NCI-H2171 treated with DMSO at 0.1 percent for 48 hours (cell line): ENCODE measurements around the gene ATG13.
A peak's percentile ranks its signal among the peaks of the same experiment; 100 is the strongest.

Experiments
- DNase-seq: peaks from one replicate; lab custom pipeline; 2025; lab: John Stamatoyannopoulos, UW

Gene ATG13

DNA sequence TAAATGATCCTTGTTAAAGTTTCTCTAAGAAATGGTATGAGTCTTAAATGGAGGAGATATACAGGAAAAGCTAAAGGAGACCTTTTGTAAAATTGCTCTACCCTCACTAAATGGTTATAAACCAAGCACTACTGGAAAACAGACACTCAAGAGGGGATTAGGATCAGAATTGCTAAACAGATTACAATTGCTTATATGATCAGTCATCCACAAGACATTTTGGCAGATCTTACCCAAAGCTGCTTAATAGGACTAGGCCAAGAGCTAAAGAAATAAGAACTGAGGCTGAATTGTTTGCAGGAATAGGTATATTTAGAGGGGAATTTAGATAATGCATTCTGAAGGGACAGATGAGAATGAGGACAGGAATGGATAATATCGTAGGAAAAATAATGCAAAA lies 9.8 kb upstream of the ATG13 start:
- DNase-seq = no peak

DNA sequence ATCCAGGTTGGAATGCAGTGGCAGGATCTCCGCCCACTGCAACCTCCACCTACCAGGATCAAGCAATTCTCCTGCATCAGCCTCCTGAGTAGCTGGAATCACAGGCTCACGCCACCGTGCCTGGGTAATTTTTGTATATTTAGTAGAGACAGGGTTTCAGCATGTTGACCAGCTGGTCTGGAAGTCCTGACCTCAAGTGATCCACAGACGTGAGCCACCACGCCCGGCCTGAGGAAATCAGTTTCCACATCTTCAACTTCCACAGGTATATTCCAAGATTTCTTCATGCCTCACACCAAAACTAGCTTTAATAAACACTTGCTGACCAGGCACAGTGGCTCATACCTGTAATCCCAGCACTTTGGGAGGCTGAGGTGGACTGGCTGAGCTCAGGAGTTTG lies 8.0 kb upstream of the ATG13 start:
- DNase-seq = no peak

- DNase-seq = no peak
These were observed 5.6 kb upstream of the ATG13 start for GRCh38 chr11:46611526-46612304.

DNA sequence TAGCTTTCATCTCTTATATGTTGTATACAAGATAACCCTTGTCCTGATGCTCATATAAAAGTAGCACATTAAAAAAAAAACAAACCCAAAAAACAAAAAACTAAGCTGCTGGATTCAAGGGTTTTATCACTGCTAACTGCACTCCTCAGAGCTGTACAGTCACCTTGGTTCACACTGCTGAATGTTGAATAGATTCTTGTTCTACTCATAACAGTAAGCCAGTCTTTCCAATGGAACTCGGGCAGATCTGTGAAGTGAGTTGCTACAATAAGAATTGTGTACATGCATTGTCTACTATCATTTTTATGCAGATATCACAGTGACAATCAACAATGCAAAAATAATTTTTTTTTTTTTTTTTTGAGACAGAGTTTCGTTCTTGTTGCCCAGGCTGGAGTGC lies 5.0 kb upstream of the ATG13 start:
- DNase-seq = no peak

- DNase-seq = no peak
These were observed 1.6 kb upstream of the ATG13 start for GRCh38 chr11:46615756-46616155.

- peak; percentile 54 for DNase-seq
These were observed 711 bp upstream of the ATG13 start for GRCh38 chr11:46616551-46617133.

GRCh38 chr11:46617972-46618314 lies 590 bp downstream of the ATG13 start:
- DNase-seq = no peak

GRCh38 chr11:46618837-46619236 lies 1.5 kb downstream of the ATG13 start:
- DNase-seq = no peak

- DNase-seq = no peak
These were observed 8.1 kb downstream of the ATG13 start for GRCh38 chr11:46625406-46625805.

DNA sequence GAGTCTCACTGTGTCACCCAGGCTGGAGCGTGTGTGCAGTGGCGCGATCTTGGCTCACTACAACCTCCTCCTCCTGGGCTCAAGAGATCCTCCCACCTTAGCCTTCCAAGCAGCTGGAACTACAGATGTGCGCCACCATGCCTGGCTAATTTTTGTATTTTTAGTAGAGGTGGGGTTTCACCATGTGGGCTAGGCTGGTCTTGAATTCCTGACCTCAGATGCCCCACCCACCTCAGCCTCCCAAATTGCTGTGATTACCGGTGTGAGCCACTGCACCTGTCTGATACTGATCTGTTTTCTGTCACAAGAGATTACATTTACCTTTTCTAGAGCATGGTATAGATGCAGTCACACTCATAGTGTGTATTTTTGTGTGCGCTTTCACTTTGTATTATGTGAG lies 11.6 kb downstream of the ATG13 start:
- DNase-seq = no peak

DNA sequence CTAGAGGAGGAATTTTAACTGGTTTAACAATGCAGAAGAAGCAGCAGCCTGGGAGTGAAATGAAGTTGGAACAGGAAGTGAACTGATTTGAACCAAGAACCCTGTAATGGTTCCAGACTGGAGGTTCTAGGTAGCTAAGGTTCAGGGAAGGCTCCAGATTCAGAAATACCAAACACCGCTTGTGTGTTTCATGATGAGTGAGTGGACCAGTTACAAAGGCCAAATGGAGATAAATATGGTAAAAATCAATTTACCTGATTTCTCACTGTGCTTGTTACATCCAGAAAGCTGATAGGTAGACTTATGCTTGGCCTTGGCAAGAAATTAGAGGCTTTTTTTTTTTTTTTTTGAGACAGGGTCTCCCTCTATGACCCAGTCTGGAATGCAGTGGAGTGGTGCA lies 12.9 kb downstream of the ATG13 start:
- no peak for DNase-seq

- DNase-seq = no peak
These were observed 14.3 kb downstream of the ATG13 start for GRCh38 chr11:46631676-46632075.

DNA sequence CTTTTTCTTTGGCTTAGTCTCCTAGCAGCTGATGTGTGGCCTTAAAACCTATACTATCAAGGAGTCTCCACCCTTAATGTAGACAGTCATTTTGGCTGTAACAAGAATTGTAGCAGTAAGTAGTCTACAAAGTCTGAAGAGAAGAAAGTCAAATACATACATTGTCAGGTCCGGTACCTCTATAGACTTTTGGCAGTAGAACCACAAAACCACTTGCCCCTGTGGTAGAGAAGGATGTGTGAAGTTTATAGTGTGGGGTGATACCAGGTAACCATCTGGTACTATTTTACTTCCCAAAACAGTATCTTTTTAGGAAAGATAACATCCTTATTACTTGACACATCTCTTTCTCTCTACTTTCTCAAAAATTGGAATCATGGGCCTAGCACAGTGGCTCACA lies 15.1 kb downstream of the ATG13 start:
- DNase-seq = no peak

DNA sequence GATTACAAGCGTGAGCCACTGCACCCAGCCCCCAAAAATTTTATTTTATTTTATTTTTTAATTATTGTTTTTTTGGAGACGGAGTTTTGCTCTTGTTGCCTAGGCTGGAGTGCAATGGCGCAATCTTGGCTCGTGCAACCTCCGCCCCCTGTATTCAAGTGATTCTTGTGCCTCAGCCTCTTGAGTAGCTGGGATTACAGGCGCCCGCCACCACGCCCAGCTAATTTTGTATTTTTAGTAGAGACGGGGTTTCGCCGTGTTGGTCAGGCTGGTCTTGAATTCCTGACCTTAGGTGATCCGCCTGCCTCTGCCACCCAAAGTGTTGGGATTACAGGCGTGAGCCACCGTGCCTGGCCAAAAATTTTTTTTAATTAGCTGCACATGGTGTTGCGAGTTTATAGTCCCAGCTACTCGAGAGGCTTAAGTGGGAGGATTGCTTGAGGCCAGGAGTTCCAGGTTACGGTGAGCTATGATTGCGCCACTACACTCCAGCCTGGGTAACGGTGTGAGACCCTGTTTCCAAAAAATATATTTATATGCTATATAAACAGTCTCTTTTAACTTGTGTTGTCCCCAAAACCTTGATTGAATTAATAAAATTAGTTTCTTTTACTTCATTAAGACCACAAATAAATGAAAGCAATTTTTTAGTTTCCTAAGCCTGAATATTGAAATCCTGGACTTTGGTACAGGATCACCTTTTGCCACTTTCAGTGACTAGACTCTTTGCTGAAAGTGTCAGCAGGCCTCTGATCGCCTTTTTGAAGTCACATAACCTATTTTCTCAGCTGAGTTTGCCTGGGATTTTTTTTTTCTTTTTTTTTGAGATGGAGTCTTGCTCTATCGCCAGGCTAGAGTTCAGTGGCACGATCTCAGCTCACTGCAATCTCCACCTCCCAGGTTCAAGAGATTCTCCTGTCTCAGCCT lies 16.2 kb downstream of the ATG13 start:
- DNase-seq = no peak

DNA sequence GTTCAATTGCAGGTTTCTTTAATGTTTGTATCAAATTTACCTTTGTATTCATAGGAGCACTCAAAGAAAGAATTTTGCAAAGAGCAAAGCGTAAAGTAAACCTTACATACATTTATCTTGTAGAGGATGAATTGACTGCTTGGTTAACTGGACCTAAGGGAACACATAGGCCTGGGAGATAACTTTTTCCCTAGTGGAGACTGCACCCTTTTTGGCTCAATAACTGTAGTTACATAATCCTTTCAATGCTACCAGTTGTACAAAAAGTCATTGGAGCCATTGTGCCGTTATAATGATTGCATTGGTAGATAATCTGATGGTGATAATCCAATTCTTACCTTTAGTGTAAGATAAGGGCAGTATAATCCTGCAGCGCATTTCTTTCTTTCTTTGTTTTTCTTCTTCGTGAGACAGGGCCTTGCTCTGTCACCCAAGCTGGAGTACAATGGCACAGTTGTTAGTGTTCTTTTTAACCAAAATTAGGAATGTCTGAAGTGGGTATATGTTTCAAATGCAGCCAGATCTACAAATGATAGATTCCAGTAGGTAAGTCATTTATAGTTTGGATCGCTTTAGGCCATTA lies 18.3 kb downstream of the ATG13 start:
- DNase-seq = no peak

DNA sequence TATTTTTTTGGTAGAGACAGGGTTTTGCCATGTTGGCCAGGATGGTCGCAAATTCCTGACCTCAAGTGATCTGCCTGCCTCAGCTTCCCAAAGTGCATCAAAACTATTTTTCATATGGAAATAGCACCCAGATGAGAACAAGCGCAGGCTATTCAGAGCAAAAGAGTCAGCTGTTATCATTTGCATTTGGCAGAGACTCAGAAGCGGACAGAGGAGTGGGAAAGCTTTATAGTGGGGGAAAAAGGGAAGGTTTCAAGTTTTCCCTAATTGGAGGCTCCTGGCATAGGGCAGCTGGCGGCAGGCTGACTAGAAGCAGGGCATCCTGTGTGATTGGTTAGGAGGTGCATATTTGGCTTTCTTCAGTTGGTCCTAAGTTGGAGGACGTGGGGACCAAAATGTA lies 20.2 kb downstream of the ATG13 start:
- no peak for DNase-seq

DNA sequence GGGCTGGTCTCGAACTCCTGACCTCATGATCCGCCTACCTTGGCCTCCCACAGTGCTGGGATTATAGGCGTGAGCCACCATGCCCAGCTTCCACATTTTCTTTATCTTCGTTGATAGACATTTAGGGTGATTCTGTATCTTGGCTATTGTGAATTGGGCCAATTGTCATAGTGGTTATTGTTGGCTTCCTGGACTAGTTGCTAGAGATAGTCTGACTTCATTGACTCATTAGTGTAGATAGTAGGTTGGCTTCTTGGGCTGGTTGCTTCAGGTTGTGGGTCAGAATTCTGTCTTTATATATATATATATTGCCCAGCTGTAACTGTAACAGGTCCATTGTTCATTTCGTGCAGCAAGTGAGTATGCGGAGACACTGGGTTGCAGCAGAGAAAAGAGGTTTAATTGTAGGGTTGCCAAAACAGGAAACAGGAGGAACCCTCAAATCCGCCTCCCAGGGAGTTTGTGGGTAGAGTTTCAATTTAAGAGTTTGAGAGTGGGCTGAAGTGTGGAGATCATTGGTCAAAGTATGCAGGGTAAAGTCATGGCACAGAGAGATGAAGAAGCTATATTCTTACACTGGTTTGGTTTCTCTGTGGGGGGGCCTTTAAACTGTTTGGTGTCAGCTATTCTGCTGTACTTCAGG lies 22.0 kb downstream of the ATG13 start:
- DNase-seq = no peak

GRCh38 chr11:46640036-46640788 lies 22.9 kb downstream of the ATG13 start:
- DNase-seq = no peak

- no peak for DNase-seq
These were observed 24.3 kb downstream of the ATG13 start for GRCh38 chr11:46641639-46642038.

DNA sequence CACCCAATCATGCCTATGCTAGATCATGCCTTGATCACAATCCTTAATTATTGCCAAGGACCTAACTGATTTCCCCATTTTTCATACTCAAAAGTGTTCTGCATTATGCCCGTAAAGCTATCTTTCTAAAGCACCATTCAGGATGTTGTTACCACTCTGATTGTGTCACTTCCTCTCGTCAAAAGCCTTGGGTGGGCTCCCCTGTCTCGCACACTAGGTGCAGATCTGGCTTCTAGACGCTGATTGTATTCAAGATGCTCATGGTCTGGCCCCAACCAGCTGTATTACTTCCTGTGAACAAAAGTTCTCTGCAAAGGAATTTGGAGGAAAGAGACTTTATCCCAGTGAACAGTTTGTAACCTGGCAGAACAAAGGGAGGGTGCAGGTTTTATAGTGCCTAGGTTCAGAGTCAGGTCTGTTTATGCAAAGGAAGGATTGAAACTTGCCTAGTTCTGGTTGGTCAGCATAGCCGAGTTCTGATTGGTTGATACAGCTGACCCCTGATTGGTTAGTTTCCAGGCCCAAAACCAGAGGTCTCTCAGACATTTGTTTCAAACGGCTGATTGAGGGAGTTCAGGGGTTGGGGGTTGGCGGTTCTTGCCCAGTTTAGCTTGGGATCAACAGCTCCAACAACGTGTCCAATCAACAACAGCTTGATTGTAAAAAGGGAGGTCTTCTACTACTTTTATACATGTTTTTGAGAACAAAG lies 25.4 kb downstream of the ATG13 start:
- DNase-seq = no peak

DNA sequence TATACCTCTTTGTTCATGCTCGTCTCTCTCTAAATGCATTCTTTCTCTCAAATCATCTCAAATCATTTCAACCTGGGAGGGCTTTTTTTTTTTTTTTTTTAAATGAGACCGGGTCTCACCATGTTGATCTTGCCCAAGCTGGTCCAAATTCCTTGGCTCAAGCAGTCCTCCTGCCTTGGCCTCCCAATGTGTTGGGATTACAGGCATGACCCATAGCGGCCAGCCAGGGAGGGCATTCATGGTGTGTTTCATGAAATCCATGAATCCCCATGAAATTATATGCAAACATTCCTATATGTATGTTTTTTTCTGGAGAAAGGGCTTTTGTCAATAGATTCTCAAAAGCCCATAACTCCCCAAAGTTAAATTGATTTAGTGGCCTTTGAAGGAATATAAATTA lies 26.2 kb downstream of the ATG13 start:
- no peak for DNase-seq
